ENCODE results near the gene LIN7B. TPM values are rescaled to one million over a fixed set of nuclear protein-coding genes. Genes with fewer than 3 reads are reported as not detected.

The LIN7B gene
- total and polyA plus RNA-seq, 9 of the 15 experiments (the other 6 are each of a cell fraction or from before 2014, with no cell fraction given), result 0.89 to 15.7 (median 4.0) TPM

DNA sequence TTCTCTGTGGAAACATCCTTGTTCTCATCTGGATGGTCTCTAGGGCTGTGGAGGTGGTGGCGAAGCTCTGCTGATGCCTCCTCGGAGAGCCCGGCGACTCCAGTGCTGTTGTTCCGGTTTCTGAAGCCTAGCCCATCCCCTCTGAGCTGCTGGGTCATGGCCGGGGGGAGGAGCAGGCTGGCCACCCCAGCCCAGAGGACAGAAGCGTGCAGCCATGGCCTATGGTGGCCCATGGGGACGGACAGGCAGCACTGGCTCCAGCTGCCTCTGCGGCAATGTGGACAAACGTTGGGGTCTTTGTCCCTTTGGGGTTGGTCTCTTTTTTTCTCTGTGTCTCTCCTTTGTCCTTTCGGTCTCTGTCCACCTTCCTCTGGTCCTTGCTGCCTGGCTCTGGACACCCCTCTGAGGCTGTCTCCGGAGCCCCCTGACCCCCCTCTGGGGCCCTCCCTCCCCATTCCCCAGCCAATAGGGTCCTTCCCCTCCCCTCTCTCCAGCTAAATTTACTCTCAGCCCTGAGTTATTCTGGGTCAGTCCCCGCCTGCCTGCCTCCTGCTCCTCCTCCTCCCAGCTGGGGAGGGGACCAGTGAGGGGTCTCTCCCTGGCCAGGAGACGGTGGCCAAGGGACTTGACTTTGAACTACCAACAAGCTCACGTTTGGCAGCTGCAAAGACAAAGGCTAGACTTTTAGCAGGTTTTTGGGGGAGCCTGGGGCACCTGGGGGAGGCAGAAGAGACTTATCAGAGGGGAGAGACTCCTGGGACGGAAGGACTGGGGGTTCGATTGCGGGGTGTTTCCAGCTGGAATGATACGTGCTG lies 41.0 kb downstream of the LIN7B start, which contains the start of gene HRC (continued):
- no peak for TF ChIP-seq JUN (IDR thresholded peaks at IDR 0.05; ENCODE audit: borderline replicate concordance, low read depth, low read length)
- no peak for TF ChIP-seq JUN (CRISPR knock-in tag; IDR thresholded peaks at IDR 0.05; ENCODE audit: borderline replicate concordance)
- peak; percentile 33; the same call in 1 of the 2 replicates for TF ChIP-seq L3MBTL2 (IDR thresholded peaks at IDR 0.05)
- peak; percentile 58 for TF ChIP-seq HMGN3 (IDR thresholded peaks at IDR 0.05; ENCODE audit: borderline replicate concordance, extremely low read depth, insufficient read length, low read depth, low read length)
- TF ChIP-seq, protein P1, sequence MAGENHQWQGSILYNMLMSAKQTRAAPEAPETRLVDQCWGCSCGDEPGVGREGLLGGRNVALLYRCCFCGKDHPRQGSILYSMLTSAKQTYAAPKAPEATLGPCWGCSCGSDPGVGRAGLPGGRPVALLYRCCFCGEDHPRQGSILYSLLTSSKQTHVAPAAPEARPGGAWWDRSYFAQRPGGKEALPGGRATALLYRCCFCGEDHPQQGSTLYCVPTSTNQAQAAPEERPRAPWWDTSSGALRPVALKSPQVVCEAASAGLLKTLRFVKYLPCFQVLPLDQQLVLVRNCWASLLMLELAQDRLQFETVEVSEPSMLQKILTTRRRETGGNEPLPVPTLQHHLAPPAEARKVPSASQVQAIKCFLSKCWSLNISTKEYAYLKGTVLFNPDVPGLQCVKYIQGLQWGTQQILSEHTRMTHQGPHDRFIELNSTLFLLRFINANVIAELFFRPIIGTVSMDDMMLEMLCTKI (IDR thresholded peaks at IDR 0.05; ENCODE audit: partially characterized antibody), result no peak
- TF ChIP-seq SREBF2 (CRISPR knock-in tag; IDR thresholded peaks at IDR 0.05), result no peak
- no peak; the same call in 1 of the 2 replicates for TF ChIP-seq SMARCE1 (IDR thresholded peaks at IDR 0.05)
- no peak for TF ChIP-seq SMAD4 (CRISPR knock-in tag; conservative IDR thresholded peaks at IDR 0.05)
- TF ChIP-seq, protein P2, sequence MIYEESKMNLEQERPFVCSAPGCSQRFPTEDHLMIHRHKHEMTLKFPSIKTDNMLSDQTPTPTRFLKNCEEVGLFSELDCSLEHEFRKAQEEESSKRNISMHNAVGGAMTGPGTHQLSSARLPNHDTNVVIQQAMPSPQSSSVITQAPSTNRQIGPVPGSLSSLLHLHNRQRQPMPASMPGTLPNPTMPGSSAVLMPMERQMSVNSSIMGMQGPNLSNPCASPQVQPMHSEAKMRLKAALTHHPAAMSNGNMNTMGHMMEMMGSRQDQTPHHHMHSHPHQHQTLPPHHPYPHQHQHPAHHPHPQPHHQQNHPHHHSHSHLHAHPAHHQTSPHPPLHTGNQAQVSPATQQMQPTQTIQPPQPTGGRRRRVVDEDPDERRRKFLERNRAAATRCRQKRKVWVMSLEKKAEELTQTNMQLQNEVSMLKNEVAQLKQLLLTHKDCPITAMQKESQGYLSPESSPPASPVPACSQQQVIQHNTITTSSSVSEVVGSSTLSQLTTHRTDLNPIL (CRISPR knock-in tag; IDR thresholded peaks at IDR 0.05), result no peak
- no peak for TF ChIP-seq TSC22D4 (tag; IDR thresholded peaks at IDR 0.05)
- peak; percentile 56 for TF ChIP-seq MAFG (tag; conservative IDR thresholded peaks at IDR 0.05)
- TF ChIP-seq ESRRA (IDR thresholded peaks at IDR 0.05; ENCODE audit: borderline replicate concordance, low read depth), result peak; percentile 52; the same call in 1 of the 2 replicates
- TF ChIP-seq CCNT2 (IDR thresholded peaks at IDR 0.05; ENCODE audit: borderline replicate concordance, extremely low read depth, insufficient read length, low read depth, low read length), result no peak
- no peak for TF ChIP-seq KLF13 (tag; IDR thresholded peaks at IDR 0.05; ENCODE audit: borderline replicate concordance, low read depth)
- TF ChIP-seq NR2F6 (CRISPR knock-in tag; IDR thresholded peaks at IDR 0.05), result no peak
- TF ChIP-seq, protein P3, sequence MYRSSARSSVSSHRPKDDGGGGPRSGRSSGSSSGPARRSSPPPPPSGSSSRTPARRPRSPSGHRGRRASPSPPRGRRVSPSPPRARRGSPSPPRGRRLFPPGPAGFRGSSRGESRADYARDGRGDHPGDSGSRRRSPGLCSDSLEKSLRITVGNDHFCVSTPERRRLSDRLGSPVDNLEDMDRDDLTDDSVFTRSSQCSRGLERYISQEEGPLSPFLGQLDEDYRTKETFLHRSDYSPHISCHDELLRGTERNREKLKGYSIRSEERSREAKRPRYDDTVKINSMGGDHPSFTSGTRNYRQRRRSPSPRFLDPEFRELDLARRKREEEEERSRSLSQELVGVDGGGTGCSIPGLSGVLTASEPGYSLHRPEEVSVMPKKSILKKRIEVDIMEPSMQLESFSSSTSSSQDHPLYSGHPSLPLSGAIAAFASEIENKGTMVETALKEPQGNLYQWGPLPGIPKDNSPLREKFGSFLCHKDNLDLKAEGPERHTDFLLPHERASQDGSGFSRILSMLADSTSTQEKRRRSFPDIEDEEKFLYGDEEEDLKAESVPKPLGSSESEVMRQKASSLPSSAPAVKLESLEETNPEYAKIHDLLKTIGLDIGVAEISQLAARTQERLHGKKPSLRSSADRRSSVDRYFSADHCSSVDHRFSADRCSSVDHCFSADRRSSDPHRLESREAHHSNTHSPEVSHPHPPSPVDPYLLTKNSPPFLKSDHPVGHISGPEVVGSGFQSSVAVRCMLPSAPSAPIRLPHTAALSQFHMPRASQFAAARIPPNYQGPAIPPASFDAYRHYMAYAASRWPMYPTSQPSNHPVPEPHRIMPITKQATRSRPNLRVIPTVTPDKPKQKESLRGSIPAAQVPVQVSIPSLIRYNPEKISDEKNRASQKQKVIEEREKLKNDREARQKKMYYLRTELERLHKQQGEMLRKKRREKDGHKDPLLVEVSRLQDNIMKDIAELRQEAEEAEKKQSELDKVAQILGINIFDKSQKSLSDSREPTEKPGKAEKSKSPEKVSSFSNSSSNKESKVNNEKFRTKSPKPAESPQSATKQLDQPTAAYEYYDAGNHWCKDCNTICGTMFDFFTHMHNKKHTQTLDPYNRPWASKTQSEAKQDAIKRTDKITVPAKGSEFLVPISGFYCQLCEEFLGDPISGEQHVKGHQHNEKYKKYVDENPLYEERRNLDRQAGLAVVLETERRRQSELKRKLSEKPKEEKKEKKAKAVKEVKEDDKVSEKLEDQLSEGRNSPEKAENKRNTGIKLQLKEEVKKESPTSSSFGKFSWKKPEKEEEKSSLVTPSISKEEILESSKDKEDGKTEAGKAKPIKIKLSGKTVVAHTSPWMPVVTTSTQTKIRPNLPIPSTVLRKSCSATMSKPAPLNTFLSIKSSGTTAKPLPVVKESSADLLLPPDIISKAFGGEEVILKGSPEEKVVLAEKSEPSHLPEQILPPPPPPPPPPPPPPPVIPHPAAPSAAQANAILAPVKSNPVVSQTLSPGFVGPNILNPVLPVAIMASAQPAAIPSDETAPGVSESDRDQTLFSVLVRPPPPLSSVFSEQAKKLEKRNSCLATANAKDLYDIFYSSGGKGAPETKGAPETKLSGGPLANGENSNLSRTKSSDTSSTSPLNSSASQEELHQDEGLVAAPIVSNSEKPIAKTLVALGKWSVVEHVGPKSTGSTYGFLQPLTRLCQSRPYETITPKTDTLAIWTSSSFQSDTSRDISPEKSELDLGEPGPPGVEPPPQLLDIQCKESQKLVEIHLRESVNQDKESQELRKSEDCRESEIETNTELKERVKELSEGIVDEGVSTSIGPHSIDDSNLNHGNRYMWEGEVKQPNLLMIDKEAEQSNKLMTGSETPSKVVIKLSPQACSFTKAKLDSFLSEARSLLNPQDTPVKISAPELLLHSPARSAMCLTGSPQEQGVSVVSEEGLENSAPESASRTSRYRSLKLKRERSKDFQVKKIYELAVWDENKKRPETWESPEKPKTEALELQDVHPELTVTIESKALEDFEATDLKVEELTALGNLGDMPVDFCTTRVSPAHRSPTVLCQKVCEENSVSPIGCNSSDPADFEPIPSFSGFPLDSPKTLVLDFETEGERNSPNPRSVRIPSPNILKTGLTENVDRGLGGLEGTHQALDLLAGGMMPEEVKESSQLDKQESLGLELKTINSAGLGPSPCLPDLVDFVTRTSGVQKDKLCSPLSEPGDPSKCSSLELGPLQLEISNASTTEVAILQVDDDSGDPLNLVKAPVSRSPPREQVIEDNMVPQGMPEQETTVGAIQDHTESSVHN (IDR thresholded peaks at IDR 0.05; ENCODE audit: borderline replicate concordance in 1 of 2, low read depth in 1 of 2), result no peak
